Natural killer cell treated with Interleukin-12 subunit alpha and Interleukin-12 subunit beta and Interleukin-15 and Interleukin-18, amount 100 ng/mL, for 72 hours (primary cell): ENCODE results near the gene AGPAT2. TPM values are rescaled to one million over a fixed set of nuclear protein-coding genes. Genes with fewer than 3 reads are reported as not detected.
A peak's percentile ranks its signal among the peaks of the same experiment; 100 is the strongest.

Source experiments
- ATAC-seq, 2 donors: fragments of 150-1000 bp; cut with Tn5 transposase in 1 of 2; sonication (Bioruptor Pico), chemical (Tn5 transposase) in 1 of 2; 2 replicates each; pipeline ENCODE4 v1.10.0; 2021
- DNase-seq: peaks from one replicate; pipeline ENCODE4 v3.0.0; 2022; ENCODE audit warnings: low spot score
- H3K27ac Mint-ChIP-seq, 2 donors: 1 replicate in 1 of 2; 2 replicates in 1 of 2; pipeline ENCODE4 v1.8.0; 2022; ENCODE audit warnings: mixed read lengths in 2 of 2, mild to moderate bottlenecking in 1 of 2, moderate library complexity in 1 of 2
- H3K27me3 Mint-ChIP-seq, 2 donors: 1 replicate in 1 of 2; 2 replicates in 1 of 2; pipeline ENCODE4 v1.8.0; 2022; ENCODE audit warnings: mixed read lengths in 2 of 2
- H3K36me3 Mint-ChIP-seq: one replicate; pipeline ENCODE4 v1.8.0; 2022; ENCODE audit warnings: mixed read lengths
- H3K4me1 Mint-ChIP-seq, 2 donors: 1 replicate in 1 of 2; 2 replicates in 1 of 2; pipeline ENCODE4 v1.8.0; 2022; ENCODE audit warnings: low read depth in 2 of 2, mixed read lengths in 2 of 2, mild to moderate bottlenecking in 1 of 2
- H3K4me3 Mint-ChIP-seq: one replicate; pipeline ENCODE4 v1.8.0; 2022; ENCODE audit warnings: mixed read lengths
- H3K9me3 Mint-ChIP-seq: 2 replicates; pipeline ENCODE4 v1.8.0; 2022; ENCODE audit warnings: mixed read lengths
- total RNA-seq, 2 donors: library from RNA; stranded (reverse); gene quantifications; one replicate each; pipeline ENCODE4 v1.2.3, GENCODE V29; 2022

AGPAT2 gene
- total RNA-seq, 2 donors from 2014 or later = 6.1 to 8.9 TPM

DNA sequence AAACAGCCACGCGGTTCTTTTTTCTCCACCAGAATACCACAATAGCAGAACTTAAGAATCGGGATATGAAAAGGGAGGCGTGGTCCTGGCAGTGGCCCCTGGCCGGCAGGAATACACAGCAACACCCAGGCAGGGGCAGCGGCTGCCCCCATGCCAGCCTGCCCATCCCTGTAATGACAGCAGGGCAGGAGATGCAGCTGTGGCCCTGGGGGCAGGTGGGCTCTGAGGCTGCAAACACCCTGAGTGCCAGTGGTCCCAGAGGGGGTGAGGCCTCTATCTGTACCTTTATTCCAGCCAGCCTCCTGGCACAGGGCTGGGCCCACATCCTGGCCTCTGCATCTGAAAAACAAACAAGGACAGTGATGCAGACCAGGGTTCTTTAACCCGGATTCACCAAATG lies 37.5 kb upstream of the AGPAT2 start:
- Mint-ChIP-seq H3K36me3 (peaks cover 8% of the 10 kb centered on the region), H3K27ac (no peak overlapping the region), H3K4me1 (peaks cover 15 to 18% of the 10 kb centered on the region in 2 donors), H3K27me3 (no peaks in the 10 kb centered on the region), H3K9me3 (no peaks in the 10 kb centered on the region), H3K4me3 (no peak overlapping the region)
- no peak for DNase-seq
- ATAC-seq = no peak

DNA sequence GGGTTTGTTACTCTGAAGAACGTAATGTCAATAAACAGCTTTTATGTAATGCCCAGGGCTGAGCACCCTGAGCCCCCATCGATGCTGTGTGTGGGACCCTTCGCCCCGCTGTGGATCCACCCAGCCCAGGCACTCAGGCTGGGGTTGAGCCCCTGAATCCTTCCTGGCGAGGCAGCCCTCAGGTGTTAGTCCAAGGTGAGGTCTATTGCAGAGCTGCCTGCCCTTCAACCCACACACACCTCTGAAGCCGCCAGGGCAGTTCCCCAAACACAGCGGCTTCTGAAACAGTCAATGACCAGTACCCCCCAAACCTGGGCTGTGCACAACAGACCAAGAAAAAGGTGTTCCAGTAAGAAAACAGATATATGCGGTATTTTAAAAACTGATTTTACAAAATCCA lies 36.7 kb upstream of the AGPAT2 start:
- Mint-ChIP-seq H3K36me3 (peaks cover 8% of the 10 kb centered on the region), H3K27me3 (no peaks in the 10 kb centered on the region), H3K9me3 (no peaks in the 10 kb centered on the region), H3K27ac (no peak overlapping the region), H3K4me1 (peaks cover 15 to 18% of the 10 kb centered on the region in 2 donors), H3K4me3 (no peak overlapping the region)
- ATAC-seq (no peak), DNase-seq (no peak)

- Mint-ChIP-seq H3K9me3 (no peaks in the 10 kb centered on the region), H3K36me3 (peaks cover 8% of the 10 kb centered on the region), H3K27ac (no peak overlapping the region), H3K27me3 (no peaks in the 10 kb centered on the region), H3K4me3 (no peak overlapping the region), H3K4me1 (peaks cover 15 to 18% of the 10 kb centered on the region in 2 donors)
- no peak for DNase-seq
- ATAC-seq = no peak
These were observed 36.2 kb upstream of the AGPAT2 start for GRCh38 chr9:136723362-136723976.

GRCh38 chr9:136722969-136723356 lies 35.7 kb upstream of the AGPAT2 start:
- Mint-ChIP-seq H3K27ac (no peak overlapping the region), H3K27me3 (no peaks in the 10 kb centered on the region), H3K36me3 (peaks cover 8% of the 10 kb centered on the region), H3K4me3 (no peak overlapping the region), H3K4me1 (peaks cover 15 to 18% of the 10 kb centered on the region in 2 donors), H3K9me3 (no peaks in the 10 kb centered on the region)
- ATAC-seq (no peak), DNase-seq (no peak)

- Mint-ChIP-seq H3K4me1 (peaks cover 12 to 18% of the 10 kb centered on the region in 2 donors), H3K27ac (no peak overlapping the region), H3K4me3 (no peak overlapping the region), H3K27me3 (no peaks in the 10 kb centered on the region), H3K9me3 (no peaks in the 10 kb centered on the region), H3K36me3 (peaks cover 8% of the 10 kb centered on the region)
- ATAC-seq = no peak
- DNase-seq = no peak
These were observed 35.1 kb upstream of the AGPAT2 start for GRCh38 chr9:136722093-136722968.

DNA sequence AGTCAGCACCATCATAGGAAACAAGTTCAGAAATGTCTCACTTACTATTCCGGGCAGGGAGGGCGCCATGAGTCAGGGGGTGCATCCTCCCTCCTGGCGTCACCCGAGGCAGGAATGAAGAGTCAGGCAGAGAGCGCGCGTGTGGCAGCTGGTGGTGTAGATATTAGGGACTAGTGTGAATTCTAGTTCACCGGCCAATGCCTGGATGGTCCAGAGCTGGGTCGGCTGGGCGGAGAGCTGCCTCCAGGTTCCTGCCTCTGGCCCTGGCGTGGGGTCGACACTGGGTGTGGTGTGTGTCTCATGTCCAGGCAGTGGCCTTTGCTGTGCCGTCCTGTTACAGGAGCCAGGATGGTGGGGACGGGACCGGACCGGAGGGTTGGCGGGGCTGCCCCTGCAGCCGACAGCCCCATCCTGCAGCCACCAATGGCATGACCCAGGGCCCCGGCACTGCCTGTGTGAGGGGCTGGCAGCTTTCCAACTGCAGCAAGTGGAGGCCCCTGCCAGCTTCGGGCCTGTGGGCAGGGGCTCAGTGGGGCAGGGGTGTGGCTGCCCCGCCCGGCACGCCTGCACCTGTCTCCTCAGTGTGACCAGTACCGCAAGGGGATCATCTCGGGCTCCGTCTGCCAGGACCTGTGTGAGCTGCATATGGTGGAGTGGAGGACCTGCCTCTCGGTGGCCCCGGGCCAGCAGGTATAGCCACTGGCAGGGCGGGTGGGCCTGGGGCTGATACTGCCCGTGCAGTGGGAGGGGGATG lies 34.3 kb upstream of the AGPAT2 start:
- ATAC-seq = peak in 1 of 2 donors; percentile 7
- no peaks in the 10 kb centered on the region for H3K27me3 Mint-ChIP-seq

GRCh38 chr9:136720898-136721338 lies 33.7 kb upstream of the AGPAT2 start:
- Mint-ChIP-seq H3K4me1 (peaks cover 3 to 9% of the 10 kb centered on the region in 2 donors), H3K36me3 (no peaks in the 10 kb centered on the region), H3K9me3 (no peaks in the 10 kb centered on the region), H3K4me3 (no peak overlapping the region), H3K27ac (no peak overlapping the region), H3K27me3 (peaks cover 0 to under 1% of the 10 kb centered on the region in 2 donors)
- DNase-seq (no peak), ATAC-seq (no peak)

More for the DNA sequence above, 34.3 kb upstream of the AGPAT2 start:
- peaks cover 2% of the 10 kb centered on the region for H3K36me3 Mint-ChIP-seq
- no peaks in the 10 kb centered on the region for H3K9me3 Mint-ChIP-seq
- H3K4me3 Mint-ChIP-seq = no peak overlapping the region
- no peak for DNase-seq
- no peak overlapping the region for H3K27ac Mint-ChIP-seq
- H3K4me1 Mint-ChIP-seq = peaks cover 7 to 12% of the 10 kb centered on the region in 2 donors

DNA sequence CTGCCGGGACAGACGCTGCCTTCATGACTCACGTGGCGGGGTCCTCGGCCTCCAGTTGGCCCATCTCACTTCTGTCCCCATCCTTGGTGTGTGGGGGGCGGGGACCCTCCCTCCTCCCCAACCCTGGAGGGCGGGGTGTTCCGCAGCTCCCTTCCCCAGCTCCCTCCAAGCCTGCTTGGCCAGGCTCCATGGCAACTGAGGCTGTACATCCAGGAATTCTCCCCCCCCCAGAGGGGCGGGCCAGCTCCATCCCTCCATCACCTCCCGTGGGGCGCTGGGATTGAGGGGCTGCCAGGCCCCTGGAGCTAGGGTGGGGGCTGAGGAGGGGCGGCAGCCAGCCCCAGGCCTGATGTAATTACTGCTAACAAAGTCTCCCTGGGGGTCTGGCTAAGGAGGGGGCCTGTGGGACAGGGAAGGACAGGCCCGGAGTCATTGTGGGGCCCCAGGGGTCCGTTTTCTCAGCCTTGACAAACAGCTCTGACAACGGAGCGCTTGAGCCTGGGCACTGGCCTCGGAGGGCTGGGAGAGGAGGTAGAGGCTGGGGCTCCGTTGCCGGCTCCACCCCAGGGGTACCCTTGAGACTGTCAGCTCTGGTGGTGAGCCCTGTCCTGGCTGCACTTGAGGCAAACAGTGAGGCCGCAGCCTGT lies 33.1 kb upstream of the AGPAT2 start:
- Mint-ChIP-seq H3K4me1 (peaks cover 3 to 9% of the 10 kb centered on the region in 2 donors), H3K27me3 (peaks cover 0 to 3% of the 10 kb centered on the region in 2 donors), H3K36me3 (no peaks in the 10 kb centered on the region), H3K27ac (no peak overlapping the region), H3K4me3 (no peak overlapping the region), H3K9me3 (no peaks in the 10 kb centered on the region)
- DNase-seq (no peak), ATAC-seq (no peak)

DNA sequence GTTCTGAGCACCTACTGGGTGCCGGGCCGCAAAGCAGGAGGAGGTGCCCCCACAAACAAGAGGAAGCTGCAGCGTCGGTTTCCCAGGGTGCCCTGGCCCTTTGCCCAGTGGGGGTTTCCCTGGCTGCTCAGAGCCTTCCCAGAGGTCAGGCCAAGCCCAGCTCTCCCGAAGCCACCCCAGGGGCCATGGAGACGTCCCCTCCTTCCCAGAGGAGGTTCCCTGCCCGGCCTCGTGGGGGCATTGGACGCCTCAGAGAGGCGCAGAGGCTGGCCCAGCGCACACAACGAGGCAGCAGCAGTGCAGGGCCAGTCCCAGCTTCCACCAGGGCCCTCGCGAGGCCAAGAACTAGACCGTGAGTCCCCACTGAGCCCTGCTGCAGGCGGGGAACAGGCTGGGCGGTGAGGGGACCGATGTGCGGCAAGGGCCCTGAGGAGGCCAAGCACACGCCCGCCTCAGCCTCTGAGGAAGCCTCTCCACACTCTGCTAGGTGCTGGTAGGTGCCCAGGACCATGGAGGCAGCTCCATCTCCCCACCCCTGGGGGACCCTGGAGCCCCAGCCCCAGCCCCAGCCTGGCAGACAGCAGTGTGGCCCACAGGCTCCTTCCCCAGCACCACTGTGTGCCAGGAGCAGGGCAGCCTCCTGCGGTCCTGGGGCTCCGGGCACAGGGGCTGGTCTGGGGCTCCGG lies 32.1 kb upstream of the AGPAT2 start:
- Mint-ChIP-seq H3K4me1 (peaks cover 3 to 7% of the 10 kb centered on the region in 2 donors), H3K27me3 (peaks cover 0 to 5% of the 10 kb centered on the region in 2 donors), H3K27ac (no peak overlapping the region), H3K9me3 (no peaks in the 10 kb centered on the region), H3K4me3 (no peak overlapping the region), H3K36me3 (no peaks in the 10 kb centered on the region)
- DNase-seq = no peak
- ATAC-seq = no peak

DNA sequence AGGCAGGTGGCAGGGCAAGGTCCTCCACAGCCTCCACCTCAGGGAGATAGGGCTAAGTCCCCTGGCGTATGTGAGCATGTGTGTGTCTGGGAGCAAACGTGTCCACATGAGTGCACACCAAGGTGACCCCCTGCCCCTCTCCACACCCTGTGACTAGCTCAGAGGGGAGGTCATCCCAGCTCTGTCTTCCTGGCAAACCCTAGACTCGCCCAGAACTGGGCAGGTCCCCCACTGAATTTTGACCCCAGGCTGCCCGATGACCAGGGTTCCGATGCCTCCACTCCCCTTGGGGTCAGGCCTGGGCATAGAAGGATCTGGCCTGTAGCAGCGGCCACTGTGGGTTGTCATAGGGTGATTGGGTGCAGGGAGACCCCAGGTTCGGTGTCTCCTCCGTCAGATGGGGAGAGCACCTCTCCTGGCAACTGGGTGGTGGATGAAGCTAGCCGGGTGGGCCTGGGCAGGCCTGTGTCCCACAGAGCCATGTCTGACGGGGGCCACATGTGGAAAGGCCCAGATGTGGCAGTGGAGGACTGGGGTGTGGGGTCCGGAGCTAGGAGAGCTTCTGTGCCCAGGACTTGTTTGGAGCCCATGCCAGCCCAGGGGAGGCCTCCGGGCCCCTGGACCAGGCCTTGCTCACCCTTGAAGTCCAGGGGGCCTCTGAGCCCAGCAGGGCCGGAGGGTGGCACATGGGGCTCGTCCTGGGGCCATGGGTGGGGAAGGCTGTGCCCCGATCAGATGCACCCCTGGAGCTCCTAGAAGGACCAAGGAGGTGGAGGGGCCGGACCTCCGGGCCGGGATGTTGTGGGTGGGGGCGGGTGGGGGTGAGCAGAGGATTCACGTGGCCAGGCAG lies 31.3 kb upstream of the AGPAT2 start:
- no peaks in the 10 kb centered on the region for H3K36me3 Mint-ChIP-seq
- H3K27ac Mint-ChIP-seq = no peak overlapping the region

GRCh38 chr9:136717399-136717798 lies 30.1 kb upstream of the AGPAT2 start:
- Mint-ChIP-seq H3K9me3 (no peaks in the 10 kb centered on the region), H3K27me3 (peaks cover 0 to 12% of the 10 kb centered on the region in 2 donors), H3K4me1 (peaks cover 0 to 6% of the 10 kb centered on the region in 2 donors), H3K4me3 (no peak overlapping the region), H3K27ac (no peak overlapping the region), H3K36me3 (no peaks in the 10 kb centered on the region)
- ATAC-seq (no peak), DNase-seq (no peak)

More for the DNA sequence above, 31.3 kb upstream of the AGPAT2 start:
- ATAC-seq = no peak
- Mint-ChIP-seq H3K4me3 (no peak overlapping the region), H3K4me1 (peaks cover 0 to 3% of the 10 kb centered on the region in 2 donors), H3K27me3 (peaks cover 0 to 10% of the 10 kb centered on the region in 2 donors), H3K9me3 (no peaks in the 10 kb centered on the region)
- no peak for DNase-seq

DNA sequence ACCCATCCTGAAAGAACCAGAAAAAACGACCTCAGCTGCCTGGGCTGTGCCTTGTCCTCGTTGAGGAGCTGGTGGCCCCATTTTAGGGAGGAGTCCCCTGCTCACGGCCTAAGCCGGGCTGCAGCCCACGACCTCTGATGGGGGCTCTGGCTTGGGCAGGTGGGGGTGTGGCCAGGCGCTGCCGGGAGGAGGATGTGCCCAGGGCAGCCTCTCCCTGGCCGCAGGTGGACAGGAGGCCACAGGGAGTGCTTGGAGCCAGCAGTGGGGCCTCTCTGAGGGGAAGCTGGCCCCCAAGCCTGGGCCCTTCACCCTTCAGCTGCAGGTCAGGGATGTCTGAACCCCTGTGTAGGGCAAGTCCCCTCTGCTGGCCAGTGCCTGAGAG lies 27.6 kb upstream of the AGPAT2 start:
- no peak overlapping the region for H3K4me3 Mint-ChIP-seq
- no peak overlapping the region for H3K27ac Mint-ChIP-seq
- DNase-seq (no peak), ATAC-seq (no peak)
- peaks cover 0 to 6% of the 10 kb centered on the region in 2 donors for H3K4me1 Mint-ChIP-seq
- H3K27me3 Mint-ChIP-seq = peaks cover 17 to 23% of the 10 kb centered on the region in 2 donors
- H3K36me3 Mint-ChIP-seq = no peaks in the 10 kb centered on the region
- no peaks in the 10 kb centered on the region for H3K9me3 Mint-ChIP-seq
